ENCODE measurements around the gene MPV17.
"Not testable (repeated sequence)": the region's sequence is repeated elsewhere in the genome, so short reads cannot be mapped to it uniquely, and the experiment has no call there.

DNA sequence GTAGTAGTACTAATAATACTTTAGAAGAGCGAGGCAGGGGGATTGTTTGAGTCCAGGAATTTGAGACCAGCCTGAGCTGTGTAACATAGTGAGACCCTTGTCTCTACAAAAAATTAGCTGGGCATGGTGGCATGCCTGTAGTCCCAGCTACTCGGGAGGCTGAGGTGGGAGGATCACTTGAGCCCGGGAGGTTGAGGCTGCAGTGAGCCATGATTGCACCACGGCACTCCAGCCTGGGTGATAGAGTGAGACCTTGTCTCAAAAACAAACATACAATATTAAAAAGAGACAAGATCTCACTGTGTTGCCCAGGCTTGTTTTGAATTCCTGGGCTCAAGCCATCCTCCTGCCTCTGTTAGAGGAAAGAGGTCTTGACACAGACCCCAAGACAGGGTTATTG is 22.3 kb downstream of the MPV17 start:
- TF ChIP-seq, protein P1, sequence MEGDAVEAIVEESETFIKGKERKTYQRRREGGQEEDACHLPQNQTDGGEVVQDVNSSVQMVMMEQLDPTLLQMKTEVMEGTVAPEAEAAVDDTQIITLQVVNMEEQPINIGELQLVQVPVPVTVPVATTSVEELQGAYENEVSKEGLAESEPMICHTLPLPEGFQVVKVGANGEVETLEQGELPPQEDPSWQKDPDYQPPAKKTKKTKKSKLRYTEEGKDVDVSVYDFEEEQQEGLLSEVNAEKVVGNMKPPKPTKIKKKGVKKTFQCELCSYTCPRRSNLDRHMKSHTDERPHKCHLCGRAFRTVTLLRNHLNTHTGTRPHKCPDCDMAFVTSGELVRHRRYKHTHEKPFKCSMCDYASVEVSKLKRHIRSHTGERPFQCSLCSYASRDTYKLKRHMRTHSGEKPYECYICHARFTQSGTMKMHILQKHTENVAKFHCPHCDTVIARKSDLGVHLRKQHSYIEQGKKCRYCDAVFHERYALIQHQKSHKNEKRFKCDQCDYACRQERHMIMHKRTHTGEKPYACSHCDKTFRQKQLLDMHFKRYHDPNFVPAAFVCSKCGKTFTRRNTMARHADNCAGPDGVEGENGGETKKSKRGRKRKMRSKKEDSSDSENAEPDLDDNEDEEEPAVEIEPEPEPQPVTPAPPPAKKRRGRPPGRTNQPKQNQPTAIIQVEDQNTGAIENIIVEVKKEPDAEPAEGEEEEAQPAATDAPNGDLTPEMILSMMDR (optimal IDR thresholded peaks at IDR 0.05 in 1 of 3, IDR thresholded peaks at IDR 0.05 in 1 of 3, conservative IDR thresholded peaks at IDR 0.05 in 1 of 3; ENCODE audit: extremely low read depth in 1 of 3, insufficient read depth in 2 of 3, low read length in 3 of 3): not testable (repeated sequence)
- TF ChIP-seq EZH2 (IDR thresholded peaks at IDR 0.05; ENCODE audit: low read length): not testable (repeated sequence)
